ENCODE measurements around the gene HMOX1.

HMOX1 gene

GRCh38 chr22:35350539-35351503 lies 30.1 kb upstream of the HMOX1 start:
- peak; percentile 86 for DNase-seq

DNA sequence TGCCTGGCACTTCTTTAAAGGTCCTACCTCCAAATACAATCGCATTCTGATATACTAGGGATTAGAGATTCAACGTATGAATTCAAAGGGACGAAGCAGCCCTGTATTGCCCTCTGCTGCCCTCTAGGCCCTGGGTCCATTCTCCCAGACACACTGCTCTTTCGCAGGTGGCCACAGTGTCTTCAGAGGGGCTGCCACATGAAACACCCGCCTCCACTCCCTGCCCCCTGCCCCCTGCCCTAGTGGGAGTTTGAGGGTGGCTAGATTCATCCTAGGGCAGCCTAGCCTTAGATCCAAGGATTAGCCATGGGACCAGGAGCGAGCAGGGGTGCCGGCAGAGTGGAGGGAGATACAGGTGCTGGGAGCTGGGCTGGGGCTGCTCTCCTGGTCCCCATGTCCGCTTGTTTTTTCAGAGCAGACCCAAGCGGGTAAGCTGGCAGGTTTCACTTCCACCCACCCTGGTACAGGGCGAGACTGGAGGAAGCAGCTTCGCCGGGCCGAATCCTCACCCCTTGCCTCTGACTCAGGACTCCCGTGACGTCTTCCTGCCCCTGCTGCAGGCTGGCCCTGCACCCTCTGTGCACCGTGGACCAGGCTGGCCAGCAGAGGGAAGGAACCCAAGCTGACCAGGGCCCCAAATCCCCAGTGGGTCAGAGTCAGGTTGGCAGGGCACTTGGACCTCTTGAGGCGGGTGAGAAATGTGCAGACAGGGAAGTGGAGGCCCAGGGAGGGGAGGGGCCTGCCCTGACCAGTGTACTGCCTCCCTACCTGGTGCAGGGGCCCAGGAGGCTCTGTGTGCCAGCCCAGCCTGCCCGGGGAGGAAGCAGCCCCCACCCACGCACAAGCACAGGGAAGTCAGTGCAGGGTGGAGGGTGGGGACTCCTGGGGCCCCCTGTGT lies 28.4 kb upstream of the HMOX1 start:
- DNase-seq = peak; percentile 8

GRCh38 chr22:35353318-35353717 lies 27.6 kb upstream of the HMOX1 start:
- DNase-seq = no peak

GRCh38 chr22:35354068-35354467 lies 26.8 kb upstream of the HMOX1 start:
- DNase-seq = no peak

DNA sequence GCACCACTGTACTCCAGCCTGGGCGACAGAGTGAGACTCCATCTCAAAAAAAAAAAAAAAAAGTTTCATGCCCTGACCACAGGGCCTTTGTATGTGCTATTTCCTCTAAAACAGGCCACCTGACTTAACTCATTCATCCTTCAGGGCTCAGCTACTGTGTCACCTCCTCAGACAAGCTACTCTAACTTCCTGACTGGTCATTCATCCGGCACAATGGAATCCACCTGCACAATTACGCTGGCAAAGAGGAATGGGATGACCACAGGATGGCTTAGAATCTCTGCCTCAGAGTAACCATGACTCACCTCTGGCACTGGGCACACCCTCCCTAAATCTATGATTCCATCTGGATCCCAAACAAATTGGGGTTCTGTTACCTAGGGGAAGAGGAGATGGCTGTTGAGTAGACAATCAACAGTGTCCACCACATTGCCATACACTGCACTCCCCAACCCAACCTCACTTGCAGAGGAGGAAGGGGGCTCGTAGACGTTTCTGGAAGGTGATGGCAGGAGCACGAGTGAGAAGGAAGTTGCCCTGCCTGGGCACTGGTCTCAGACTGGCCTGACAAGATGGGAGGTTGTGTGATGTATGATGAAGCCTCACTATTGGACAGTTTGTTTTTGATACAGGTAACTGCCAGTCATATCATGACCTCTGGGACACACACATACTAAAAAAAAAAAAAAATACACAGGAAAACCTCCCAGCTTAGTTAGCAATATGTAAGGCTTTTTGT lies 22.8 kb upstream of the HMOX1 start:
- no peak for DNase-seq

DNA sequence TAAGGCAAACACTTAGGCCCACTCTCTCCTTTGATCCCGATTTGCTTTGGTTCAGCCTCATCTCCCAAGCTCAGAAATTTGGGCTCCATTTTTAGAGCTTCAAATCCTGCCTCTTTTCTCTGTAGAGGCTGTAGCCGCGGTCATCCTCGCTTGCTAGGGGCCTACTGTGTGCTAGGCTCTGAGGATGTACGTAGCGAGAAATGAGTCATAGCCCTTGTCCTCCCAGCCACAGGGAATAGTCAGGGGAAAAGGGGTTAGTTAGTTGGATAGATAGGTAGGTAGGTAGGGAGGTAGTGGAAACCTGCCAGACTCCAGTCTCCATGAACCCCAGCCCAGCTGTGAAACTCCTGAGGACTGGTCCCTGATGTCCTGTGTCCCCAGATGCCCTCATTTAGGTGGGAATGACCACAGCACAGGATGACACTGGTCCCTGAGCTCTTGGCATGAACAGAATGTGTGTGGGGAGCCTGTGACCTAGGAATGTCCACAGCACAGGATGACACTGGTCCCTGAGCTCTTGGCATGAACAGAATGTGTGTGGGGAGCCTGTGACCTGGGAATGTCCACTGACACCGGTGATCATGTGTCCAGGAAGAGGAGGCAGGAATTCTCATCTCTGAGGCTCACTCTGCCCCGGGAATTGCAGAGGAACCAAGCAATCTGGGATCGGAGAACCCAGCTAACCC lies 21.4 kb upstream of the HMOX1 start:
- no peak for DNase-seq

DNA sequence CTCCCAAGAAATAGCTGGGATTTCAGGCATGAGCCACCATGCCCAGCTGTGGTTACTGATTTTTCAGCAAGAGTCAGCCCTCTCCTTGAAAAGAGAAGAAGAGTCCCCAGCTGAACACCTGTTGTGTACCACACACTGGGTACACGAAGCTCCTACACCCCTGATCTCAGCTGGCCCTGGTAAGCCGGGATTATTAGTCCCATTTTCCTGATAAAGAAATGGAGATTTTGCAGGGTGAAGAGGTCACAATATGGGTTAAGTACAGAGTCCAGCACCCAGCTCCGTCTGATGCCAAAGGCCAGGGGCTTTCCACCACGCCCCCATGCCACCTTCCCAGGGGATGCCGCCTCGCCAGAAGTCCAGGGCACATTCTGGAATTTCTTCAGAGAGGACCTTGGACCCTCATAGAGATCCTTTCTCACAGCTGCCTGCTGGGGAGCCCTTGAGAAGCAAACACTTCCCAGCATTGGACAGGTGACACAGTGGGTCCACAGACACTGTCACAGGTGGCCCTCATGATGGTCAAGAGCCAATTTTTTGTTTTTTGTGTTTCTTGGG lies 19.8 kb upstream of the HMOX1 start:
- DNase-seq = no peak

DNA sequence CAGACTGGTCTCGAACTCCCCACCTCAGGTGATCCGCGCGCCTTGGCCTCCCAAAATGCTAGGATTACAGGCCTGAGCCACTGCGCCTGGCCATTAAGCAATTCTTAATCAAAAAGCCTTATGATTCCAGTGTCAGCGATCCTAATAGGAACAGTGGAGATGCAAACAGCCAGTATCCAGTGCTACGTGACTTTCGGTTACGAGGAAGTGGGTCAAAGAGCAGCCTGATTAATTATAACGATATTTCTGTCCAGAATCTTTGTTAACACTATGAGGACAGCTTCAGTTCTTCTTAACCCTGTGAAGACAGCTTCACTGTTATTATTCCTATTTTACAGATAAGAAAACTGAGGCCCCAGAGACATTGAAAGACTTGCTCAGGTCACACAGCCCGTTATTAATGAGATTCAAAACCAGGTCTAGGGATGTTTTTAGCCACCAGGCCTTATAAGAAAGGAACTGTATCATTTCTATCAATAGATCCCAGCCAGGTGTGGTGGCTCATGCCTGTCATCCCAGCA lies 17.3 kb upstream of the HMOX1 start:
- no peak for DNase-seq

DNA sequence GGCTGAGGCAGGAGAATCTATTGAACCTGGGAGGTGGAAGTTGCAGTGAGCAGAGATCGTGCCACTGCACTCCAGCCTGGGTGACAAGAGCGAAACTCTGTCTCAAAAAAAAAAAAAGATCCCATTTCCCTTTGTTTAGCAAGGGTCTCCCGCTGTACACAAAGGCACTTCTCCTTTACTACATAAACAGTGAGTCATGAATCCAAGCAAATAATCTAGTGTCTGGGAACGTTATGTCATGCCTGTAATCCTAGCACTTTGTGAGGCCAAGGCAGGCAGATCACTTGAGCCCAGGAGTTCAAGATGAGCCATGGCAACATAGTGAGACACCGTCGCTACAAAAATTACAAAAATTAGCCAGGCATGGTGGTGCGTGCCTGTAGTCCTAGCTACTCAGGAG lies 16.7 kb upstream of the HMOX1 start:
- peak; percentile 72 for DNase-seq

DNA sequence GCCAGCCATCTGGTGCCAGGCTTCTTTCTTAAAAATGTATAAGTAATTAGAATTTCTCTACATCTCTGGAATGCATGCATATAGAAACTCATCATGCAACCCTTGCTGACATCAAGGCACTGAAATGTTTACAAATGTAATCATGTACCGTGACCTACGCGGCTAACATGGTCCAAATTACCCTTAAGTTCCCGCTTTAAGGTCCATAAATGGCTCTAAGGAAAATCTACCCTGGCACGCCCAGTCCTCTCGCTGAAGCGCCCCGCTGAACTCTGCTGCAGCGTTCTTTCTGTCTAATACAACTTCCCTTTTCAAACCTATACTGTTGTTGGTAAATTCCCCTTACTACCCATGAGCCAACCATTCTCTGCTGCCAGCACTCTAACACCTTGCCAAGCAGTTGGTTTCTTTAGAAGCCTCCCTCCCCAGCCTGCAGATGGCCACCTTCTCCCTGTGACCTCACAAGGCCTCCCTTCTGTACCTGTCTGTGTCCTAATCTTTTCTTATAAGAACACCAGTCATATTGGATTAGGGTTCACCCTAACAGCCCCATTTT lies 13.5 kb upstream of the HMOX1 start:
- DNase-seq = no peak

DNA sequence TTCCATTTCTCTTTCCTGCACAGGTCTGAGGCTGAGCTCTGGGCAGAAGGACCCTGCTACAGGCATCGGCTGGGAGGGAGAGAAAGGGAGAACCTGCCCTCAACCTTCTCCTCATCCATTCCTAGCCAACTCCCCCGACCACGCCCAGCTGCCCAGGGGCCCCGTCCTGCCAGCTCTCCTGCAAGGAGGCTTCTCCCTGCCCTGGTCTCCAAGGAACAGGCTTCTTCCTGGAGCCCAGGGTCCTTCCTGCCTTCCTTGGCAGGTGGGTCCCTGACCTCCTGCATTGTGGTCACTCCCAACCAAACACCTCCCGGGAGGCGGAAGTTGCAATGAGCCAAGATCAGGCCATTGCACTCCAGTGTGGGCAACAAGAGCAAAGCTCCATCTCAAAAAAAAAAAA lies 12.5 kb upstream of the HMOX1 start:
- no peak for DNase-seq

DNA sequence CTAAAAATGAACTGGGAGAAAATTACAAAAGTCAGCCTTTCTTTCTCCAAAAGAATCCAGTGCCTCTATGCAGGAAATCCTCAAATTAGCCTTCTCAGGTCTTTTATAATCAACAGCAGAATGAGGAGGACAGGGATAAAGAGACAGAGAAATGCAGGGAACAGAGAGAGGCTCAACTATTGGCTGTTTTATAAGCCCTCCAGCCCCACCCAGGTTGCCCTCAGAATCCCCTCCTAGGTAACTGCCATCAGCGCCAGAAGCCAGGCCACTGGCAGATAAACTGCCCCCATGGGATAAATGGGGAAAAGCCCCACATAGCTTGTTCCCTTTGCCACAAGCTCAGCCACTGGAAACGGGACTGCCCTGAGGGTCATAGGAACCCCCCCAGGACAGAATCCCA lies 10.9 kb upstream of the HMOX1 start:
- no peak for DNase-seq

DNA sequence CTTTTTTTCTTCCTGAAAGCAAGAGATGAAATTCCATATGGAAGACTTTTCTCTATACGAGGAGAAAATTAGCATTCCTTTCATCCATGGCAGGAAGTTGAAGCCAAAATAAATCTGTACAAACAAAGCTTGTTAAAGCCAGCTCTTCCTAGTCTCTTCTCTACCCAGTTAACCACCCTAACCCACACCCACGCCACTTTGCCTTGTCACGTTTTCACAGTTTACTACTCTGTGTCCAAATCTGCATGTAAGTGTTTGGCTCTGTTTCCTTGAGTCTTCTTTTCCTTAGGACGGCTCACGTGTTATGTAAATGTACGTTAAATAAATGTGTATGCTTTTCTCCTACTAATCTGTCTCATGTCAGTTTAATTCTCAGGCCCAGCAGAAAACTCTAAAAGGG lies 7.1 kb upstream of the HMOX1 start:
- DNase-seq = no peak

DNA sequence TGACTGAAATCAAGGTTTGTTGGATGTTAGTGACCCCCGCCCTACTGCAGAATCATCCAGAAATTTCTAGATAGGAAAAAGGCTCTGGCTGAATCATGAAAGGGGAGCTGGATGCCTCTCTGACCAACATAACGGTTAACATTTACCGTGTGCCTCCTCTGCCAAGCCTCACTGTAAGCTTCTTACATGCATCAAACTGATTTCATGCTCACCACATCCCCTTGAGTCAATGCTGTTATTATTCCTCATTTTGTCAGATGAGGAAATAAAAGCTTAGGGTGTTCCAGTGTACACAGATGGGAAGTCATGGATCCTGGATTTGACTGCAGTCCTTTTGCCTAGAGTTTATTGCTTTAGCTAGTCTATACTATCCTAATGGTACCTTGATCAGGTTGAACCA lies 5.9 kb upstream of the HMOX1 start:
- DNase-seq = no peak

GRCh38 chr22:35375526-35375925 lies 5.4 kb upstream of the HMOX1 start:
- no peak for DNase-seq

- DNase-seq = peak; percentile 74
Measured at GRCh38 chr22:35376728-35377472, 4.0 kb upstream of the HMOX1 start.

DNA sequence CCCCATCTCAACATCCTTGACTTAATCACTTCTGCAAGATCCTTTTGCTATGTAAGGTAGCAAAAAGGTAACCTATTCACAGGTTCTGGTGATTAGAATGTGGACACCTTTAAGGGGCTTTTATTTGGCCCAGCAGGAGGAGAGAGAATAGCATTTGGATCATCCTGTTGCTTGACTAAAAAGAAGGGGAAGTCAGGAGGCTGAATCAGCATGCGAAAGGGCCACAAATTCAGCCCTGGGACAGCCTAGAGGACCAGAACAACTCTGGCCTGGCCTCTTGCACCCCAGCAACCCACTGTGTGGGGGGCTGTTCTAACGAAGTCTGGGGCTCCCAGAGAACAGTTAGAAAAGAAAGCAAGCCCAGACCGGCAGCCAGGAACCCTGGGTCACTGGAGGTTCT lies 3.2 kb upstream of the HMOX1 start:
- DNase-seq = no peak

GRCh38 chr22:35378621-35379020 lies 2.3 kb upstream of the HMOX1 start:
- no peak for DNase-seq

DNA sequence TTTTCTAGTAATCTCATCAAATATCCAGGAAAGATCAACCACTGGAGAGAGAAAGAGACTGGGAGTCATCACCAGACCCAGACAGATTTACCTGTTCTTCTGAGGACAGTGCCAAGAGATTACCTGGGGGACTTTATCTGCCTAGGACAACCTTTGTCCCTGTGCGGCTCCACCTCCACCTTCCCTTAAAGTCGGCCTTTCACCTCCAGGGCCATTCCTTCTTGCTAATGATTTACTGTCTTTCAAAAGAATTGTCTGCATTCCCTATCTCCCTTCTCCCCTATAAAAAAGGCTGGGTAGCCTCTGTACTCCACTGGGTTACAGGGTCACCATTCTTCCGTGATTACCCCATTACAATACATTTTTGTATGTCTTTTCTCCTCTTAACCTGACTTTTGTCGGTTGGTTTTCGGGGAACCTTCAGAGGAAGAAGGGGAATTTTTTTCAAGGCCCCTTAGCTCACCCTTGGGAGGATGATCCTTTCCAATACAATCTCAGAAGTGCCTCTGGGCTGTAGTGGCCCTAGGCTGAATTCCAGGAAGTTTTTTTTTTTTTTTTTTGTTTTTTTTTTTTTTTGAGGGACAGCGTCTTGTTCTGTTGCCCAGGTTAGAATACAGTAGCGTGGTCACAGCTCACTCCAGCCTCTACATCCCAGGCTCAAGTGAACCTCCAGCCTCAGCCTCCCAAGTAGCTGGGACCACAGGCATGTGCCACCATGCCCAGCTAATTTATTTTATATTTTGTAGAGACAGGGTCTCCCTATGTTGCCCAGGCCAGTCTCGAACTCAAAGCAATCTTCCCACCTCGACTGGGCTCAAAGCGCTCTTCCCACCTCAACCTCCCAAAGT lies 1.5 kb upstream of the HMOX1 start:
- DNase-seq = no peak

DNA sequence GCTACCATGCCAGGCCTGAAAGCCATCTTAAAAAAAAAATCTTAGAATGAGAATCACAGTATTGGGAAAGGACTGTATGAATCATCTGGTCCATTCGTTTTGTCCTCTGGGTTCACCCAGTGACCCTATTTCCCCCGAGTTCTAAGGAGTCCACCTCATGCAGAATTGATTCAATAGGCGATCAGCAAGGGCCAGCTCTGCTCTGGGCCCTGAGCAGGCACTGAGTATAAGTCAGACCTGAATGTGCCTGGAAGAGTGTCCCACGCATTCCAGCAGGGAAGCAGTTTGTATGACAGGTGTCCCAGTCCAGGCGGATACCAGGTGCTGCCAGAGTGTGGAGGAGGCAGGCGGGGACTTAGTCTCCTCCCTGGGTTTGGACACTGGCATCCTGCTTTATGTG lies 883 bp upstream of the HMOX1 start:
- DNase-seq = no peak
